Stimulated activated naive CD8-positive, alpha-beta T cell treated with anti-CD3 and anti-CD28 coated beads, Interleukin-15, amount 100 ng/mL, for 72 hours (primary cell): ENCODE data around the gene ZNF575.
"Not testable (repeated sequence)": the region's sequence is repeated elsewhere in the genome, so short reads cannot be mapped to it uniquely, and the experiment has no call there.

Experiments used
- ATAC-seq: fragments of 150-1000 bp; cut with Tn5 transposase; 2 replicates; pipeline ENCODE4 v1.10.0; 2021; ENCODE audit warnings: mild to moderate bottlenecking, moderate library complexity
- DNase-seq, 2 donors: peaks; one replicate each; pipeline ENCODE4 v3.0.0; 2021 to 2022
- H3K27ac Mint-ChIP-seq, 2 donors: one replicate each; pipeline ENCODE4 v1.8.0; 2022; ENCODE audit warnings: mild to moderate bottlenecking in 2 of 2, mixed read lengths in 2 of 2, moderate library complexity in 2 of 2
- H3K27me3 Mint-ChIP-seq: one replicate; pipeline ENCODE4 v1.8.0; 2022; ENCODE audit warnings: mixed read lengths
- H3K4me1 Mint-ChIP-seq: one replicate; pipeline ENCODE4 v1.8.0; 2022; ENCODE audit warnings: mild to moderate bottlenecking, mixed read lengths
- H3K4me3 Mint-ChIP-seq, 2 donors: one replicate each; pipeline ENCODE4 v1.8.0; 2022; ENCODE audit warnings: mild to moderate bottlenecking in 2 of 2, mixed read lengths in 2 of 2, moderate library complexity in 1 of 2
- H3K9me3 Mint-ChIP-seq, 2 donors: one replicate each; pipeline ENCODE4 v1.8.0; 2022; ENCODE audit warnings: mixed read lengths in 2 of 2

The ZNF575 gene

DNA sequence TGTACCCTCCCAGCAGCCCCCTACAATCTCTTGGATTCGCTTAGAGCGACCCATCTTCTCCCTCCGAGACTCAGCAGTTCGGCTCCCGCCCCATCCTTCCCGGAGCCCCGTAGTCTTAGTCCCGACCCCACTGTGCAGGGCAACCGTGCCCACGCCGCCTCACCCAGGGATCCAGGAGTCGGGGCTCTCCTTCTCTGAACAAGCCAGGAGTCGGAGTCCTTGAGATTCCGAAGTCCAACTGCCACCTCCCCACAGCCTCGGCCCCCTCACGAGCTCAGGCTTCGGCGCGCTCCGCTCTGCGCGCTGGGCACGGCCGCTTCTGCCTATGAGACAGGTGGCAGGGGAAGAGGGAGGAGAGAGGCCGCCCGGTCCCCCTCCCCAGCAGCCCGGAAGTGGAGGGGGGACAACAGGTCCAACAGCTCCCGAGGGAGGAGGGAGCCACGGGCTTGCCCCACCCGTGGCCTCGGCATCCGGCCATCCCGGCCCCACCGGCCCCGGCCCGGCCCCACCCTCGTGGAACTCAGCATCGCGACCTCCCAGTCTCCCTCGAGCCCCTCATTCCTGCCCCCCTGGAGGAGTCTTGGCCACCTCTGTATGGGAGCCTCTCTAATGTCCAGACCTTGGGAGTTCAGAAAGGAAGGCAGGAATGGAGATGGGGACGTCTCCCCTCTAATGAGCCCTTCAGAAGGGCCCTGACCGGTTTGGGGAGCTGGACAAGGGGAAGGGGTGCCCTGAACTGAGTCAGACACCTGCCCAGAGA, 28.4 kb upstream of the ZNF575 start, which contains the start of gene PHLDB3:
Gene PHLDB3 (minus strand): TSS at position 321 of the 760 bp plus-strand sequence. CDS start 628 bp downstream, outside the sequence.
- ATAC-seq (peak; percentile 69), DNase-seq (peak in 1 of 2 donors; percentile 64)
- peak within 1 kb of the TSS; percentile 87 to 96 for H3K4me3 Mint-ChIP-seq
- no peaks in the 10 kb centered on the region for H3K27me3 Mint-ChIP-seq
- peaks cover 30% of the 10 kb centered on the region for H3K4me1 Mint-ChIP-seq
- H3K9me3 Mint-ChIP-seq, result no peaks in the 10 kb centered on the region
- H3K27ac Mint-ChIP-seq, result peak within 1 kb of the TSS; percentile 88 to 98

DNA sequence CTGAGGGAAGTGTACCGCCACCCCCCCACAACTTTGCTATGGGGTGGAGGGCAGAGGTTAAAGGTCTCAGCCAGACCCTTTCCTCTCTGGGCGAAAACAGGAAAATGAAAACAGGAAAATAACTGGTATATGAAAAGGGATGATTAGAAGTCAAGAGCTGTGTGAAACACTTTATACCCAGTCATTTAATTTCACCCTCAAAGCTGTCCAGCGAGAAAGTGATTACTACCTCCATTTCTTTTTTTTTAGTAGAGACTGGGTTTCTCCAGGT, 27.9 kb upstream of the ZNF575 start:
- DNase-seq (no peak), ATAC-seq (no peak)
- peak overlapping the region in 1 of 2 donors; percentile 76 for H3K27ac Mint-ChIP-seq
- H3K4me3 Mint-ChIP-seq, result peak overlapping the region; percentile 87 to 96
- no peaks in the 10 kb centered on the region for H3K9me3 Mint-ChIP-seq
- H3K27me3 Mint-ChIP-seq, result no peaks in the 10 kb centered on the region
- H3K4me1 Mint-ChIP-seq, result peaks cover 30% of the 10 kb centered on the region

DNA sequence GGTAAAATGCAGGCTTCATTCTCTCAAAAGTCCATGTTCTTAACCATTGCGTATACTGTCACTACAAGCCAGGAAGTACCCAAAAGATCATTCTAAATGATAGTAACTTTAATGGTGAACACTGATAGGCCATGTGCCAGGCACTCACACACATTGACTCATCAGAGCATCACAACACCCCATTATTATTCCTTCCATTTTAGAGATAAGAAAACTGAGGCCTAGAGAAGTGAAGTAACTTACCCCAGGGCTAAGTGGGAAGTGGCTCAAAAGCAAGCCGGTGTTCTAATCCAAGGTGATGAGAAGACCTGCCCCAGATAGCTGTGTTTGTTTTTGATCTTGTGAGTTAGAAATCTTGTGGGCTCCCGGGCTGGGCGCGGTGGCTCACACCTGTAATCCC, 27.0 kb upstream of the ZNF575 start:
- H3K4me1 Mint-ChIP-seq, result peaks cover 30% of the 10 kb centered on the region
- no peaks in the 10 kb centered on the region for H3K27me3 Mint-ChIP-seq
- no peak for ATAC-seq
- no peak for DNase-seq
- H3K9me3 Mint-ChIP-seq, result no peaks in the 10 kb centered on the region
- H3K4me3 Mint-ChIP-seq, result peak overlapping the region in 1 of 2 donors; percentile 22
- no peak overlapping the region for H3K27ac Mint-ChIP-seq

DNA sequence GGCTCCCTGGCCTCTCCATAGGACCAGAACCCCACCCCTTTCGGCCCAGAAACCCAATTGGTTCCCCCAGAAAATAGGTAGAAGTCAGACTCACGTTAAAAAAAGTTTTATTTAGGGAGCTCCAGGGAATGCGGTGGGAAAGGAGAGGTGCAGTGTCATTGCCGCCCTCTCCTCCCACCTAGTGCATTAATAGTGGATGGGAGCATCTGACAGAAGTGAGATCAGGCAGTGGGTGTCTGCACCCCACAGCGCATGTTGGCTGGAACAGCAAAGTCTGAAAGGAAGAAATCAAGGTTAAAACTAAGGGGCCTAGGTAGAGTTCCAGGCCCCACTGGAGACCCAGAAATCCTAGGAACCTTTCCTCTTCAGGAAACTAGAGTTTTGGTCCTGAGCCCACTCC, 26.4 kb upstream of the ZNF575 start:
- ATAC-seq, result no peak
- DNase-seq, result no peak
- Mint-ChIP-seq H3K27ac (no peak overlapping the region), H3K9me3 (no peaks in the 10 kb centered on the region), H3K4me3 (no peak overlapping the region), H3K27me3 (no peaks in the 10 kb centered on the region), H3K4me1 (peaks cover 30% of the 10 kb centered on the region)

DNA sequence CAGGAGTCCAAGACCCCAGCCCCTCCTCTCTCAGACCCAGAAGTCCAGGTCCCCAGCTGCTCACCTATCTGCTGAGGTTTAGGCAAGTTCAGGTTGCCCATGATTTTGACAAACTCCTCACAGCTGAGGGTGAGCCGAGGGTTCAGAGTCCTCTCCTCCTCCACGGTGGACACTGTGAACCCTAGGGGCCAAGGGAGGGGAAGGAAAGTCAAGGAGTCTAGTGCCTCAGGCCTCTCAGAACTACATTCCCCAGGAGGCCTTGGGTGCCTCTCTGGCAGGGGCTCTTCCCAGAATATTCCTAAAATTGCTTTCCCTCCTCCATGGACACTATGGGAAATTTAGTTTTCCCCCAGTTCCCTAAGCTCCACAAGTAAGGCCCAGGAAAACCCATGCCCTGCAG, 25.1 kb upstream of the ZNF575 start:
- peak overlapping the region in 1 of 2 donors; percentile 60 for H3K27ac Mint-ChIP-seq

DNA sequence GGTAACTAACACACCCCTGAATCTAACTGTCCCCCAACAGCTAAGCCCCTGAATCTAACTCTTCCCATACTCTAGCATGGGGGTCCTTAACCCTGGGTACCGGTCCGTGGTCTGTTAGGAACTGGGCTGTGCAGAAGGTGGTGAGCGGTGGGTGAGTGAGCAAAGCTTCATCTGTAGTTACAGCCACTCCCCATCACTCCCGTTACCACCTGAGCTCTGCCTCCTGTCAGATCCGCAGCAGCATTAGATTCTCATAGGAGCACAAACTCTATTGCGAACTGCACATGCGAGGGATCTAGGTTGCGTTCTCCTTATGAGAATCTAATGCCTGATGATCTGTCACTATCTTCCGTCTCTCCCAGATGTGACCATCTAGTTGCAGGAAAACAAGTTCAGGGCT, 22.3 kb upstream of the ZNF575 start:
- no peak overlapping the region for H3K4me3 Mint-ChIP-seq
- H3K27ac Mint-ChIP-seq, result no peak overlapping the region

More for the DNA sequence above, 25.1 kb upstream of the ZNF575 start:
- H3K27me3 Mint-ChIP-seq, result no peaks in the 10 kb centered on the region
- DNase-seq (no peak), ATAC-seq (no peak)
- H3K4me3 Mint-ChIP-seq, result no peak overlapping the region
- H3K4me1 Mint-ChIP-seq, result peaks cover 22% of the 10 kb centered on the region
- no peaks in the 10 kb centered on the region for H3K9me3 Mint-ChIP-seq

DNA sequence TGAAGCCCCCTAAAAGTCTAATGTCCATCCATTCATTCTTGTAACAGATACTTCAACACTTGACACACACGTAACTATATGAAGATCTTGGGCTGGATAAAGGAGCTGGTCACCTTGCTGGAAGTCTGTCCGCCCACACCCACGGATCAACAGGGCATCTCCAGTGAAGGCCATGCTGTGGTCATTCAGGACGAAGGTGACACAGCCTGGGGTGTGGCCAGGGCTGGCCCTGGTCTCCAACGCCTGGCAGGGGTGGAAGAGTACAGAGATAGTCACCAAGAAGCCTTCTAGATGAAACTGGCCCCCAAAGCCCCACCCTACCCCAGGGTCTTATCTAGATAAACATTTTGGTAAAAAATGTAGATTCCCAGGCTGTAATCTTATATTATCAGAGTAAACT, 21.7 kb upstream of the ZNF575 start:
- H3K4me3 Mint-ChIP-seq, result no peak overlapping the region
- no peak overlapping the region for H3K27ac Mint-ChIP-seq

More for the DNA sequence above, 22.3 kb upstream of the ZNF575 start:
- ATAC-seq, result no peak
- no peaks in the 10 kb centered on the region for H3K27me3 Mint-ChIP-seq
- no peaks in the 10 kb centered on the region for H3K4me1 Mint-ChIP-seq
- H3K9me3 Mint-ChIP-seq, result no peaks in the 10 kb centered on the region
- DNase-seq, result no peak

DNA sequence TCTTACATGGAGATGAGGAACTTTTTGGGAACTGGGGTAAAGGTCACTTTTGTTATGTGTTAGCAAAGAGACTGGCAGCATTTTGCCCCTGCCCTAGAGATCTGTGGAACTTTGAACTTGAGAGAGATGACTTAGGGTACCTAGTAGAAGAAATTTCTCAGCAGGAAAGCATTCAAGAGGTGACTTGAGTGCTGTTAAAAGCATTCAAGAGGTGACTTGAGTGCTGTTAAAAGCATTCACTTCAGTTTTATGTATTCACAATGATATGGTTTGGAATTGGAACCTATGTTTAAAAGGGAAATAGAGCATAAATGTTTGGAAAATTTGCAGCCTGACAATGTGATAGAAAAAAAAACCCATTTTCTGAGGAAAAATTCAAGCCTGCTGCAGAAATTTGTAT, 20.6 kb upstream of the ZNF575 start:
- H3K9me3 Mint-ChIP-seq, DNase-seq, H3K4me1 Mint-ChIP-seq, H3K4me3 Mint-ChIP-seq, H3K27ac Mint-ChIP-seq, ATAC-seq, H3K27me3 Mint-ChIP-seq: not testable (repeated sequence)

More for the DNA sequence above, 21.7 kb upstream of the ZNF575 start:
- no peak for DNase-seq
- Mint-ChIP-seq H3K9me3 (no peaks in the 10 kb centered on the region), H3K27me3 (no peaks in the 10 kb centered on the region), H3K4me1 (no peaks in the 10 kb centered on the region)
- no peak for ATAC-seq

DNA sequence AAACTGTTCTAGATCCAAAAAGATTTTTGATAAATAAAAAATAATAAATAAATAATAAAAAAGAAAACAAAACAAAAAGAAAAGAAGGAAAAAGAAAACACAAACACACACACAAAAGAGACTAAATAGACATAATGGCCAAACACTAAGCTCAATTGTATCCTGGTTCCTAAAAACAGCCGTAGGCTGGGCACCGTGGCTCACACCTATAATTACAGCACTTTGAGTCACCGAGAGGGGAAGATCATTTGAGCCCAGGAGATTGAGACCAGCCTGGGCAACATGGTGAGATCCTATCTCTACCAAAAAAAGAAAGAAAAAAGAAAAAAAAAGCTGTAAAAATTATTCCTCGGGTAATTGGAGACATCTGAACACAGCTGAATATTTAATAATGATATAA, 14.9 kb upstream of the ZNF575 start:
- no peaks in the 10 kb centered on the region for H3K27me3 Mint-ChIP-seq

DNA sequence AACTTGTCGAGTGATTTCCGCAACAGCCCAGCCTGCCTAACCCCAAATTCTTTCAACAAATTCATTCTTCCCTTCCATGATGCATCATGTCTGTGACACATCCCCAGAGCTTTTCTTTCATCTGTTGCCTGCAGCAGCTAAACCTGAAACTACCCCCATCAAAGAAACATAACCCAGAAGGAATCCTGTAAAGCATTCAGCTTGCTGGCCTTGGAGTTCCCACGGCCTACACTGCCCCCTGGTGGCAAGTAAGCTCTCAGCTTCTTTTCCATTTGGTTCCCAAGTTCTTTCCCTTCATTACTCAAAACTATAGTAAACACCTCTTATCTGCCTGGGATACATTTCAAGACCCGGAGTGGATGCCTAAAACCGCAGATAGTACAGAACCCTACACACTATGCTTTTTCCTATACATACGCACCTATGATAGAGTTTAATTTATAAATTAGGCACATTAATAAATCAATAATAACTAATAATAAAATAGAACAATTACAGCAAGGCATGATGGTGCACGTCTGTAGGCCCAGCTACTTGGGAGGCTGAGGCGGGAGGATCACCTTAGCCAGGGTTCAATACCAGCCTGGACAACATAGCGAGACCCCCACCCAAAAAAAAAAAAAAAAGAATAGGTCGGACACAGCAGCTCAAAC, 13.4 kb upstream of the ZNF575 start:
- no peaks in the 10 kb centered on the region for H3K9me3 Mint-ChIP-seq
- no peak overlapping the region for H3K4me3 Mint-ChIP-seq
- DNase-seq (peak; percentile 65 to 72), ATAC-seq (peak; percentile 81)
- H3K4me1 Mint-ChIP-seq, result peaks cover 19% of the 10 kb centered on the region
- H3K27me3 Mint-ChIP-seq, result no peaks in the 10 kb centered on the region
- no peak overlapping the region for H3K27ac Mint-ChIP-seq

More for the DNA sequence above, 14.9 kb upstream of the ZNF575 start:
- peaks cover 12% of the 10 kb centered on the region for H3K4me1 Mint-ChIP-seq
- H3K9me3 Mint-ChIP-seq, result no peaks in the 10 kb centered on the region
- H3K4me3 Mint-ChIP-seq, result no peak overlapping the region
- no peak for DNase-seq
- no peak overlapping the region for H3K27ac Mint-ChIP-seq
- no peak for ATAC-seq

DNA sequence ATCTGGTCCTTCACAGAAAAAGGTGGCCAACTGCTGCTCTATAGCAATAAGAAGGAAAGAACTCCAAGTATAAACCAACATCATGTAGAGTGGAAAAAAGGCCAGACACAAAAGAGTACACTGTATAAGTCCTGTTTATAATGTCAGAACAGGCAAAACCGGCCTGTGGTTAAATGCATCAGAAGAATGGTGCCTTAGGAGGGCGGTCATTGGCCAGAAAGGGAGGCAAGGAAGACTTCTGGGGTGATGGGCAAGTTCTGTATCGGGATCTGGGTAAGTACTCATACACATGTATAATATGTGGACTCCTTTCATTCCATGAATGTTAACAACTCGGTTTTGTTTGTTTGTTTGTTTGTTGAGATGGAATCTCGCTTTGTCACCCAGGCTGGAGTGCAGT, 10.1 kb upstream of the ZNF575 start:
- Mint-ChIP-seq H3K4me1 (peaks cover 38% of the 10 kb centered on the region), H3K27ac (no peak overlapping the region), H3K27me3 (no peaks in the 10 kb centered on the region), H3K4me3 (no peak overlapping the region), H3K9me3 (no peaks in the 10 kb centered on the region)
- DNase-seq (no peak), ATAC-seq (no peak)

DNA sequence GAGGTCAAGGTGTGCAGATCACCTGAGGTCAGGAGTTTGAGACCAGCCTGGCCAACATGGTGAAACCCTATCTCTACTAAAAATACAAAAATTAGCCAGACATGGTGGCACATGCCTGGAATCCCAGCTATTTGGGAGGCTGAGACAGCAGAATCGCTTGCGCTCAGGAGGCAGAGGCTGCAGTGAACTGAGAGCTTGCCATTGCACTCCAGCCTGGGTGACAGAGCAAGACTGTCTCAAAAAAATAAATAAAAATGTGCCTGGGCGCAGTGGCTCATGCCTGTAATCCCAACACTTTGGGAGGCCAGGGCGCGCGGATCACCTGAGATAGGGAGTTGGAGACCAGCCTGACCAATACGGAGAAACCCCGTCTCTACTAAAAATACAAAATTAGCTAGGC, 9.3 kb upstream of the ZNF575 start:
- H3K9me3 Mint-ChIP-seq, H3K27ac Mint-ChIP-seq, H3K4me3 Mint-ChIP-seq, ATAC-seq, DNase-seq, H3K27me3 Mint-ChIP-seq: not testable (repeated sequence)
- H3K4me1 Mint-ChIP-seq, result peaks cover 42% of the 10 kb centered on the region

DNA sequence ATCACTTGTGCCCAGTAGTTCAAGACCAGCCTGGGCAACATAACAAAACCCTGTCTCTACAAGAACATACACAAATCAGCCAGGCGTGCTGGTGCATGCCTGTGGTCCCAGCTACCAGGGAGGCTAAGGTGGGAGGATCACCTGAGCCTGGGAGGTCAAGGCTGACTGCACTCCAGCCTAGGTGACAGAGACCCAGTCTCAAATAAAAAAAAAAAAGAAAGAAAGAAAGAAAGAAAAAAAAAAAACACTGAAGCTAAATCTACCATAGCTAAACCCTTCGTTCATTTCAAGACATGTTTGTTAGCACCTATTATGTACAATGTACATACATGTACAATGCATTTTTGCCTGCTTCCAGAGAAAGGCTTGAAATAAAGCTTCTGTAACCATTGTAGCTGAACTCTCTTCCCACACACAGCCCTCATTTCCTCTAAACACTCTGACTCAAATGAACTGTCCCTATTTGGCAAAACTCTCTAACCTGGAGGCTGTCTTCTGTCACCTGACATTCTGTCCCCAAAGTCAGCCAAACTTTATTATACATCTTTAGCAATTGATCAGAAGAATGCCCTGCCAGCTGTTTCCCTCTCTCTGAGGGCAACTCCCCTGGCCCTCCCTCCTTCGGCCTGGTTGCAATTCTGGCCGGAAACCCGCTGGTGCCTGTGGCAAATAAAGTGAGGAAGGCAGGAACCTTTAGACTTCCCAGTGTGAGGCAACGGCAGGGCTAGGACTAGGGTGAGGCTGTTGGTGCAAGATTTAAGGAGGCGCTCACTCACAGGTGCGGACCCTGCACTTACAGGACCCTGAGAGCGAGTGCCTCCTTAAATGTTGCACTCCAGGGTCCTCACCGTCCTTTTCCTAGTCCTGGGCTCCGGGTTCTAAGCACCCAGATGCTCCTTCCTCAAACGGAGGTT, 7.8 kb upstream of the ZNF575 start:
- H3K9me3 Mint-ChIP-seq, result no peaks in the 10 kb centered on the region
- no peaks in the 10 kb centered on the region for H3K27me3 Mint-ChIP-seq
- peak; percentile 38 to 41 for DNase-seq
- peak overlapping the region; percentile 94 to 97 for H3K27ac Mint-ChIP-seq
- ATAC-seq, result peak; percentile 66
- peak overlapping the region; percentile 84 to 97 for H3K4me3 Mint-ChIP-seq
- peaks cover 35% of the 10 kb centered on the region for H3K4me1 Mint-ChIP-seq

DNA sequence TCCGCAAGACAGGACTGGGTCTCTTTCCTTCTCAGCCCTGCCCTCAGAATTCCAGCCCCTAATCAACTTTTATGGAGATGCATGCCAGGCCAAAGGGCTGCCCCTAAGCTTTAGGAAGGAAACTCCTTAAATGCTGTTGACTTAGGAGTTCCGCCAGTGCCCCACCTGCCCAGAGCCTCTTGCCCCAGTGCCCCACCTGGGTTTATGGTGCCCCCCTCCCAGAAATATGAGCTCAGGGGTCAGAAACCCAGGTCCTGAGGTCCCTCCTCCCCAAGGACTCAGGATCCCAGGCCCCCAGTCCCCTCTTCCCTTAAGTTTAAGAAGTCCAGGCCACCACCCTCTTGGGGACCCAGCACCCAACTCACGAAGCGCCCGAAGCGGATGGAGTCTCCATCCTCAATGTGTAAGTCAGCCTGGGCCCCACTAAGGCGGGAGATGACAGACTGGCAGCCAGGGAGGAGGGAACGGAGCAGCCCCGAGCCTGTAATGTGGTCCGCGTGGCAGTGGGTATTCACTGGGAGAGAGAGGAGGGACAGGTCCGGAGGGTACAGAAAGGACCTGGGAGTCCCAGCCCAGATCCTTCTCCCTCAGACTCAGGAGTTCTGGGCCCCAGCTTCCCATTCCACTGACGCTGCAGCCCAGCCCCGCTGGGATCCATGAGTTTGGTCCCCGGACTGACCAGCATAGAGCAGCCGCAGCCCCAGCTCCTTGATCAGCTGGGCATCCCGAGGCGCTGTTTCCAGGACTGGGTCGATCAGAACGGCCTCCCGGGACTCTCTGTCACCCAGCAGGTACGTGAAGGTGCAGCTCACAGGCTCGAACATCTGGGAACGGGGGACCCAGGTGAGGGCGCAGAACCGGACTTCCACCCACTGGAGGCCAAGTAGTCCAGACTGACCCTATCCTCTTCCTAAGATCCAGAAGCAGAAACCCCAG, 6.9 kb upstream of the ZNF575 start:
- peak; percentile 39 for ATAC-seq
- peaks cover 35% of the 10 kb centered on the region for H3K4me1 Mint-ChIP-seq

More for the DNA sequence above, 6.9 kb upstream of the ZNF575 start:
- Mint-ChIP-seq H3K27ac (peak overlapping the region; percentile 94 to 95), H3K9me3 (no peaks in the 10 kb centered on the region), H3K4me3 (peak overlapping the region; percentile 84 to 97), H3K27me3 (no peaks in the 10 kb centered on the region)
- DNase-seq, result peak in 1 of 2 donors; percentile 39
